ENCODE measurements around the gene CMTM4.
"Not testable (repeated sequence)": the region's sequence is repeated elsewhere in the genome, so short reads cannot be mapped to it uniquely, and the experiment has no call there.

Gene CMTM4

DNA sequence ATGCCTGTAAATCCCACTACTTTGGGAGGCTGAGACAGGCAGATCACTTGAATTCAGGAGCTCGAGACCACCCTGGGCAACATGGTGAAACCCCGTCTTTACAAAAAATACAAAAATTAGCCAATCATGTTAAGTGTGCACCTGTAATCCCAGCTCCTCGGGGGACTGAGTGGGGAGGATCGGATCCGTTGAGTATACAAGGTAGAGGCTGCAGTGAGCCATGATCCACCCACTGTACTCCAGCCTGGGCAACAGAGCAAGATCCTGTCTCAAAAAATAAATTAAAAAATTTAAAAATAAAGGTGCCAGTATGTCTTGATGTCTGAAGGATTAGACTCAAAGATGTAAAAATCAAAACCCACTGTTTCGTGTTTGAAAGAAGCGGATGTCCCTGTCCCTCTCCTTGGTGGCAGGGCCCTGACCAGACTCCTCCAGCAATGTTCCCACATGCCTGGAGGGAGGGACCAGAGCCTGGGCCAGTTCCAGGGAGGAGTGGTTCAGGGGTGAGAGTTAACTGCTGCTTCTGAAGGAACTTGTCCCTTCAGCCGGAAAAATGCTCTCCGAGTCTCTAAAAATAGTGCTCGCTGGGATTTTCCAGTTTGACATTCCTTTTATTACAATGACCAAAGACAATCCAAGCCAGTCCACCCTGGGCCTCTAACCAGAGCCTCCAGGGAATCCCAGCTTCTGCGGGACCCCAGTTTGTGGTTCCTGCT is 9.4 kb upstream of the CMTM4 start:
- no peak for DNase-seq (ENCODE audit: low read depth)

DNA sequence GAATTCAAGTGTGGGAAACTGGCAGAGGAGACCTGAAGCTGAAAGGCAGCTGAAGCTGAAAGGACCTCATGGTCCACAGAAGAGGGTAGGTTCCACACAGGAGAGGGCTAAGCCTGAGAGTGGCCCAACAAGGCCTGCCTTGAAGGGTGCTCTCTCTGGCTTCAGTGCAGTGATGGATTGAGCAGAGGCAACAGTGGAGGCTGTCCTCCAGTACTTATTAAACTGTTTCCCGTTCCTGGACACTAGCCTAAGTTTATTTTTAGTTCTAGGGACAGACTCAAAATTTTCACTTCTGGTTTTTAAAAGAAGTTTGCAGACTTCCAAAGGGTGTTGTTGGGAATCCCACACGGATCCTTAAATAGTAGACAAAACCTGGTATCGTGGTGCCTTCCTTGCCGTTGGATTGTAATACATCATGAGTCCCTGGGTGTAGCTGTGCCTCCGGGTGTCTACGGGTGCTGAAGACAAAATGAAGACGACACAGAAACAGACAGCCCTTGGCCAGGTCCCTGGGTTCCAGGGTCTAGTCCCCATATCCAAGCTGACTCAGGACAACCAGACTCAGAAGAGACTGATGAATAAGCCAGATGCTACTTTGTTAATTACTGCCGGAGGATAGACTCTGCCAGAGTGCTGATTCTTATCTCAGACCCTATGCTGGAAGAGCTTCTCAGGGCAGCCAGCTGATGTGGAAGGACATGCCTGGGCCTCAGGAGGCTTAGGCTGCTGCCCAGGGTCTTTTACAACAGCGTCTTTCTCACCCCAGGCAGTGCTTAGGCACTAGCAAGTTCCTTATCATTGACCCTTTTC is 7.1 kb upstream of the CMTM4 start:
- DNase-seq (ENCODE audit: low read depth), result no peak

DNA sequence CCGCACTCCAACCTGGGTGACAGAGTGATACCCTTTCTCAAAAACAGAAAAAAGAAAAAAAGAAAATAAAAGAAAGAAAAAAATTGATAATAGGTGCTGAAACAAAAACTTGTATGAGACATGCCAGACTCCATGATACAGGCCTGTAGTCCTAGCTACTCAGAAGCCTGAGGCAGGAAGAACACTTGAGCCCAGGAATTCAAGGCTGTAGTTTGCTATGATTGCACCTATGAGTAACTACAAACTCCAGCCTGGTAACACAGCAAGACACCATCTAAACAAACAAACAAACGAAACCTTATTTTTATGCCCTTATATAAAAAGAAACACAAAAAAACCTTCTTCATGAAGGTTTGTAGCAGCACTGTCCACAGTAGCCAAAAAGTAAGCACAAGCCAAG is 5.0 kb upstream of the CMTM4 start:
- DNase-seq (ENCODE audit: low read depth), result no peak

DNA sequence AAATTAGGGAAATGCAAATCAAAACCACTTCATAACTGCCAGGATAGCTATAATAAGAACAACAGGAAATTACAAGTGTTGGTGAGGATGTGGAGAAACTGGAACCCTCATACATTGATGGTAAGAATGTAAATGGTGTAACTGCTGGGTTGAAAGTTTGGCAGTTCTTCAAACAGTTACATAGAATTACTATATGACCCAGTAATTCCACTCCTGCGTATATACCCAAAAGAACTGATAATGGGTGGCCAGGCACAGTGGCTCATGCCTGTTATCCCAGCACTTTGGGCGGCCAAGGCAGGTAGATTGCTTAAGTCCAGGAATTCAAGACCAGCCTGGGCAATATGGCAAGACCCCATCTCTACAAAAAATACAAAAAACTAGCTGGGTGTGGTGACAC is 4.5 kb upstream of the CMTM4 start:
- no peak for DNase-seq (ENCODE audit: low read depth)

DNA sequence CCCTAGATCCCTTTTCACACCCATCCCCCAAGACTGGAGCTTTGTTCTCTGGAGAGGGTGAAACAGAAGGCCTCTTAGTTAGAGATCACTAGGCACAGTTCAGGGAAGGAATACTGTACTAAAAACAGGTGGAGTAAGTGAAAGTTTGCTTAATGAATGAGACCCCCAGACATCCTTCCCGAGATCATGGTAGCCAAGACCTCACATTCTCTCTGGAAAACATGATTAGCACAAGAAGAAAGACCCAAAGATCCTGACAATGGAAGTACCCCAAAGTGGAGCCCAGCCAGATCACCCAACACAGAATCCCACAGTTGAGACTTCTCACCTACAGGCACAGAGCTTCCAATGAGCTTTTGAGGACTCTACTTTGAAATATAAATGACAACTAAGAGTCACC is 3.4 kb upstream of the CMTM4 start:
- DNase-seq (ENCODE audit: low read depth), result no peak

DNA sequence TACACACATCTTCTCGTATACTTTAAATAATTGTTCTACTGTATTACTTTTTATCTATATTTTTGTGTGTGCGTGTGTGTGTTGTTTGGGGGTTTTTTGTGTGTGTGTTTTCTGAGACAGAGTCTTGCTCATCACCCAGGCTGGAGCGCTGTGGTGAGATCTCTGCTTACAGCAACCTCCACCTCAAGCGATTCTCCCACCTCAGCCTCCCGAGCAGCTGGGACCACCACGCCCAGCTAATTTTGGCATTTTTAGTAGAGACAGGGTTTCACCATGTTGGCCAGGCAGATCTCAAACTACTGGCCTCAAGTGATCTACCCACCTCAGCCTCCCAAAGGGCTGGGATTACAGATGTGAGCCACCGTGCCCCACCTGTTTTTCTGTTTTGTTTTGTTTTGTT is 1.5 kb upstream of the CMTM4 start:
- DNase-seq (ENCODE audit: low read depth), result no peak

DNA sequence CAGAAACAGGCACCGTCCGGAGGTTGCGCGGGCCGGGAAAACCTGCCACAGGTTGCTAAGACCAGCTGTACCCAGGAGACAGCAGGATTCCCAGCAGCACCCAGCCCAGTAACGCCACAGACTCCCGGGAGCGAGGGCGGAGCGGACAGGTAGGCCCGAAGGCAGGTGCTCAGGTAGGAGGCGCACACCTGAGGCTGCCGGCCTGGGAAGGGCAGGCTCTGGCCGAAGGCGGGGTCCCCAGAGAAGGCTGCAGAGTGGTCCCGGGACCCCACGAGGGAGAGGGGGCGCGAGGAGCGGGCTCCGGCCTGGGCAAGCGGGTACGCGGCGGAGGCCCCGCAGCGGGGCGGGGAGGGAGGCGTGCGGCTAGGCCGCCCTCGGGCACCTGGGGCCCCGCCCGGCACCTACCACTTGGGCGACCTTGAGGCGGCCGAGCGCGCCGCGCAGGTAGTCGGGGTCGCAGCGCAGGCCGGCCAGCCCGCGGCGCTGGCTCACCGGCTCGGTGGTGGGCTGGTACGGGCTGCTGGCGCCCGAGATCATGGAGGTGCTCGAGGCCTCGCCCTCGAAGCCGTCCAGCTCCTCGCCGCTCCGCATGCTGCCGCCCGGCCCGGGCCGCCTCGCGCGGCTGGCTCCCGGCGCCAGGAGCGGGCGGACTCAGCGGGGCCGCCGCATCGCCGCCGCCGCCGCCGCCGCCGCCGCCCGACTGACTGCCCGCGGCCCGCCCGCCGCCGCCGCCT is 441 bp downstream of the CMTM4 start:
- DNase-seq (ENCODE audit: low read depth), result no peak

DNA sequence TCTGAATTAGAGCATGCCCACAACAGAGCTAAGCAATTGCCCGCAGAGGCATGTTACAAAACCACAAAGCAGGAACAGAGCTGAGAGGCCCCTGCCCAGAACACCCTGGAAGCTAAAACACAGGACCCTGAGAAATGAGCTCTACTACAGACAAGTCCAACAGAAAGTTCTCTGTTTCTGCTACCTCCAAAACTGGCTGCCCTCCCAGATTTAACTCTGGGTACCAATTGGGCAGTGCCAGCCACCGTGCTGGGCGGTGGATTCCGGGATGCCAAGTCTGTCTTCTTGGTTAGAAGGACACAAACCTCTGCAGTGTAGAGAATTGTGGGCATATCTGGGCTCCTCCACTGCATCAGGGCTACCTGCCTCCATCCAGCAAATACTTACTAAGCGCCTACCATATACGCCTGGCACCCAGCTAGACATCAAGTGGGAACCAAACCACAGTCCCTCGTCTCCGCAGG is 1.0 kb downstream of the CMTM4 start:
- no peak for DNase-seq (ENCODE audit: low read depth)

DNA sequence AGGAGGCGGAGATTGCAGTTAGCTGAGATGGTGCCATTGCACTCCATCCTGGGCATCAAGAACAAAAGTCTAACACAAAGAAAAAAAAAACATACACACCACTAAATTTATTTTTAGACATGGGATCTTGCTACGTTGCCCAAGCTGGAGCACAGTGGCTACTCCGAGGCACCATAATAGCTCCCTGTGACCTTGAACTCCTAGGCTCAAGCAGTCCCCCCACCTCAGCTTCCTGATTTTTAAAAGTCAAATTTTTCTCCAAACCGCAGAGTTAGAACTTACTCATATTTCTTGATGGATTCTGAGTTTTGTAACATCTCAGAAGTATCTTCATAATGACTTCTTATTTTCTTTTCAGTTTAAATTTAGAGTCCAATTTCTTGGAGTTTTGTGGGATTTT is 3.4 kb downstream of the CMTM4 start:
- no peak for DNase-seq (ENCODE audit: low read depth)

DNA sequence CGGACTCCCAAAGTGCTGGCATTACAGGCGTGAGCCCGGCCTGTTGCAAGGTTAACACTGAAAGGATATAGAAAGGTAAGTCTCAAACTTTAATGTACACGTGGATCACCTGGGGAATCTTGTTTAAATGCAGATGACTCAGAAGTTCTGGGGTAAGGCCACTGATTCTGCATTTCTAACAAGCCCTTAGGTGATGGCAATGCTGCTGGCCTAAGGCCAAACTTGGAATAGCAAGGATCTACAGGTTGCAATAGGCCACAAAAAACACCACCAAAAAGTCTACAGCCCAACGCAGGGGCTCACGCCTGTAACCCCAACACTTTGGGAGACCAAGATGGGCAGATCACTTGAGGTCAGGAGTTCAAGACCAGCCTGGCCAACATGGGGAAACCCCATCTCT is 4.2 kb downstream of the CMTM4 start:
- no peak for DNase-seq (ENCODE audit: low read depth)

DNA sequence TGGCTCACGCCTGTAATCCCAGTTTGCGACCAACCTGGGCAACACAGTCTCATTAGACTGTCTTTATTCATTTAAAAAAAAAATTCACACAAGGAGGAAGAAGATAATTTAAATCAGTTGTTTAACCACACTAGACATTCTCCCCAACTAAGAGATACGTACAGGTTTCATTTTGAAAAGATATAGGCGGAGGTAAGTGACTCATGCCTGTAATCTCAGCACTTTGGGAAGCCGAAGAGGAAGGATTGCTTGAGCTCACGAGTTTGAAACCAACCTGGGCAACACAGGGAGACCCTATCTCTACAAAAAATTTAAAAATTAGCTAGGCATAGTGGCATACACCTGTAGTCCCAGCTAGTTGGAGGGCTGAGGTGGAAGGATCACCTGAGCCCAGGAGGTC is 5.3 kb downstream of the CMTM4 start:
- no peak for DNase-seq (ENCODE audit: low read depth)

DNA sequence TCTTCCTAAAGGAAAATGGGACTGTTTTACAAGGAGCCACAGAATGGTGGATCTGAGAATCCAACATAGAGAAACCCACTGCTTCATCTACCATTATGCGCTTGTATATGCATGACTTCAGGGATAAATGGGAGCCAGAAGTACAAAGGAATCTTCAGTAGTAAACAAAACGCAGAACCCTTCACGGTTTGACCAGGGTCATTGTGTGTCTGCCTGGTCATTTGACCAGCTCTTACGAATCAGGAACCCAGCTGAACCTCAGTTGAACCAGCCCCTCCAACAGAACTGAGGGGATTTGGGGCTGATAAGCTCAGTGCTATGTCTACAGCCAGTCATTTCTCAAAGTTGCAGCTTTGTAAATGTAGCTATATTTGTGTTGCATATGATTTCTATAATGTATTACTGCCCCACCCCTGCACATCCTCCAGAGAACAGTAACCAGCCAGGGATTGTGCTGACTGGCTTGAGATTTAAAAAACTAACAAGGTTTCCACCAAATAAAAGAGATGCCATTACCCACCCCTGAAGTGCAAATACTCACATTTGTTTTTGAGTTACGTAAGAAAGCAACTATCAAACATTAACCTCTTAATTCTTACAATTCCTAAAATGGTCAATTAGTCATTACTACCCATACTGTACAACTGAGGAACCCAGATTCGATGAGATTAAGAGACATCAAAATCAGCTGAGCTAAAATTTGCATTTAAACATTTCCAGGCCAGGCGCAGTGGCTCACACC is 6.3 kb downstream of the CMTM4 start:
- DNase-seq (ENCODE audit: low read depth), result no peak

DNA sequence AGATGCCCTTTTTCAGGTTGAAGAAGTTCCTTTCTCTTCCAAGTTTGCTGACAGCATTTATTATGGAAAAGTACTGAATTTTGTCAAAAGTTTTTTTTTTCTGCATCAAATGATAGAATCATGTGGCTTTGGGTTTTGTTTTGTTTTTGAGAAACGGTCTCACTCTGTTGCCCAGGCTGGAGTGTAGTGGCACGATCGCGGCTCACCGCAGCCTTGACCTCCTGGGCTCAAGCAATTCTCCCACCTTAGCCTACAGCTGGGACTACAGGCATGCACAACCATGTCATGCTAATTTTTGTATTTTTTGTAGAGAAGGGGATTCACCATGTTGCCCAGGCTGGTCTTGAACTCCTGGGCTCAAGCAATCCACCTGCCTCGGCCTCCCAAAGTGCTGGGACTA is 7.3 kb downstream of the CMTM4 start:
- DNase-seq (ENCODE audit: low read depth), result no peak

DNA sequence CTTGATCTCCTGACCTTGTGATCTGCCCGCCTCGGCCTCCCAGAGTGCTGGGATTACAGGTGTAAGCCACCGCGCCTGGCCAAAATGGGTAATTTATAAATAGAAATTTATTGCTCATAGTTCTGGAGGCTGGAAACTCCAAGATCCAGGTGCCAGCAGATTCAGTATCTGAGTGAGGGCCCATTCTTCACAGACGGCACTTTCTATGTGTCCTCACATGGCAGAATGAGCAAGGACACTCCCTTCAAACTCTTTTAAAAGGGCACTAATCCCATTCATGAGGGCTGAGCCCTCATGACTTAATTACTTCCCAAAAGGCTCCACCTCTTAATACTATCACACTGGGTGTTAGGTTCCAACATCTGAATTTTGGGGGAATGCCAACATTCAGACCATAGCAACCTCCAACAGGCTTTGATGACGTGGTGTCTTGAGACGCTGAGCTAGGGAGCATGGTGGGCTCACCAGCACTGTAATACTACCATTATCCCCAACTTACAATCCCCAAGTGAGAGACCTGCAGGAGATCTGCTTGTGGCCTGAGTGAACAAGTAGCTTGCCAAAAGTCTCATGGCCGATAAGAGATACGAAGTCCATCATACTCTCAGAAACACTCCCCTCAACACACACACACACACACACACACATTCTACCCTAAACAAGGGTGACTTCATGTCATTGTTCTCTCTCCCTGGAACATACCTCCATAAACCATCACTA is 8.5 kb downstream of the CMTM4 start:
- no peak for DNase-seq (ENCODE audit: low read depth)

DNA sequence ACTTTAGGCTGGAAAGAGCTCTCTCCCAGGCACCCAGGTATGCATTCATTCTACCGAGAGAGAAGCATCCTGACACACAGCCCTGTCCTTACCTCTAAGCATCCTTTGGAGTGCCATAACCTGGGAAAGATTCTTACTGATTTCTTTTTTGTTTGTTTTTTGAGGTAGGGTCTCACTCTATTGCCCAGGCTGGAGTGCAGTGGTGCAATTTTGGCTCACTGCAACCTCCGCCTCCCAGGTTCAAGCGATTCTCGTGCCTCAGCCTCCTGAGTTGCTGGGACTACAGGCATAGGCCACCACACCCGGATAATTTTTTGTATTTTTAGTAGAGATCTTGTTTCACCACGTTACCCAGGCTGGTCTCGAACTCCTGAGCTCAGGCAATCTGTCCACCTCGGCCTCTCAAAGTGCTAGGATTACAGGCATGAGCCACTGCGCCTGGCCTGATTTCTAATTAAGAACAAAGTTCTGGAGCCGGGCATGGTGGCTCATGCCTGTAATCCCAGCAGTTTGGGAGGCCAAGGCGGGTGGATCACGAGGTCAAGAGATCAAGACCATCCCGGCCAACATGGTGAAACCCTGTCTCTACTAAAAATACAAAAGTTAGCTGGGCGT is 10.9 kb downstream of the CMTM4 start:
- DNase-seq (ENCODE audit: low read depth), result not testable (repeated sequence)

DNA sequence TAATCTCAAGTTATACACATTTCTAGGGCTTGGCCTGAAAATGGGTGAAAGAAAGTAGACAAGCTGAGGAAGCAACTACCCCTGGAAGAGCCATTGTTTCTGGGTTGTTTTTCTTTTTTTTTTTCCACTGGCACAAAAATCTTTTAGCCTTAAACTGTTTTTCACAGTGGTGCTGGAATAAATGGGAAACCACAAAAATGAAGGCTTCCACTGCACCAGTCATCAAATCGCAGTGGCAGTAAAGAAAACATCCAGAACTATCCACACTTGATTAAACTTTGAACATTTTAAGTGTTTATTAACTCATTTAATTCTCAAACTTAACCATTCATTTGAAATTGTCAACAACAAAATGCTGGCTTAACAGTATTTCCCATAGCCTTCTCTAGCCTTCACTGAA is 14.3 kb downstream of the CMTM4 start:
- no peak for DNase-seq (ENCODE audit: low read depth)

DNA sequence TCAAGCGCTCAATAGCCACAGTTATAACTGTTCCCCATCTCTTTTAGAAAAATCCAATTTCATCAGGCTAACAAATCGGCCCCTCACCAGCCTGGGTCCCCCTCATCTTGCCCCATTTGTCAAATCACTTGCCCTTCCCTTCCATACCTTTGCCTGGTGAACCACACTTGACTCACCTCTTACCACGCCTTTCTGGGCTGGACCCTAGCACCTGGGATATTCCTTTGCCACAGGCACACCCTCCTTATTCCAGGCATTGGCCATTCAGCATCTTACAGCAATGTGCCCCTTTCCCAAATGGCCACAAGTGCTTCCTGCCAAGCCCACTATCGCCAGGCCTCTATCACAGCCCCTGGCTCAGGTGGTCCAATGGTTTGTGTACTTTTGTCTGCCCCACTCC is 14.9 kb downstream of the CMTM4 start:
- no peak for DNase-seq (ENCODE audit: low read depth)

DNA sequence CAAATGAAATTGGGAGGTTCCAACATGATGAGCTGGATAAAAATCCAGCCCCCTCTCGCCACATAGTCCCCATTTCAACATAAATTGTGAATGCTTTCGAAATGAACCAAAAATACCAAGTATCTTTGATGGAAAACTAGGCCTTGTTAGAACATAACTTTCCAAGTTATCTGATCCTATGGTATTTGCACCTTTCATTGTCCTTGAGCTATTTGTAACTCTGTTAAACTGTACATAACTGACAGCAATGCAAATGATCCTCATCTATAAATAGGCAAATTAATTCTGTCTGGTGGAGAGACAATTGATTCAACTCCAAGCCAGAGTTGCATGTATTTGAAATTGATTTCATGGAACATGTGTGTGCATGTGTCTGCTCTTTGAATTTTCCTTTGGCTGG is 18.2 kb downstream of the CMTM4 start:
- DNase-seq (ENCODE audit: low read depth), result no peak

DNA sequence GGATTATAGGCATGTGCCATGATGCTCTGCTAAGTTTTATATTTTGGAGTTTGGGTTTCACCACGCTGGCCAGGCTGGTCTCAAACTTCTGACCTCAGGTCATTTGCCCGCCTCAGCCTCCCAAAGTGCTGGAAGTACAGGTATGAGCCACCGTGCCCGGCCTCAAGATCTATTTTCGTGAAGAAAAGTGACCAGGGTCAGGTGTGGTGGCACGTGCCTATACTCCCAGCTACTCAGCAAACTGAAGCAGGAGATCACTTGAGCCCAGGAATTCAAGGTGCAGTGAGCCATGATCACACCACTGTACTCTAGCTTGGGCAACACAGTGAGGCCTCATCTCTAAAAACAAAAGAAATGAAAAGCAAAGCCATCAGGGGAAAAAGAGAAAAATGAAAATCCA is 18.7 kb downstream of the CMTM4 start:
- no peak for DNase-seq (ENCODE audit: low read depth)

DNA sequence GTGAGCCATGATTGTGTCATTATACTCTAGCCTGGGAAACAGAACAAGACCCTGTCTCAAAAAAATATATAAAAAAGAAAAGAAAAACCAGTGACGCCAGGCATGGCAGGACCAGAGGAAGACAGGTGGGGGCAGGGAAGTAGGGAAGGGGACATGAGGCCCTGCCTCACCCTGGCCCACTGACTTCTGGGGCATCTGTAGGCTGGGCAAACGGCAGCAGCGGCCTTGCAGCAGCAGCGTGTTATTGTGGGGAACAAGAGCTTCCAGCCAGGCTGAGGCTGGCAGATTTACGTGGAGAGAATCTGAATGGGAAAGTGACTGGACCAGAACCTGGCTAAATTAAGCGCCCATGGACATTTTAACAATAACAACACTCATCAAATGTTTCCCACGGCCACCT is 19.4 kb downstream of the CMTM4 start:
- DNase-seq (ENCODE audit: low read depth), result no peak

DNA sequence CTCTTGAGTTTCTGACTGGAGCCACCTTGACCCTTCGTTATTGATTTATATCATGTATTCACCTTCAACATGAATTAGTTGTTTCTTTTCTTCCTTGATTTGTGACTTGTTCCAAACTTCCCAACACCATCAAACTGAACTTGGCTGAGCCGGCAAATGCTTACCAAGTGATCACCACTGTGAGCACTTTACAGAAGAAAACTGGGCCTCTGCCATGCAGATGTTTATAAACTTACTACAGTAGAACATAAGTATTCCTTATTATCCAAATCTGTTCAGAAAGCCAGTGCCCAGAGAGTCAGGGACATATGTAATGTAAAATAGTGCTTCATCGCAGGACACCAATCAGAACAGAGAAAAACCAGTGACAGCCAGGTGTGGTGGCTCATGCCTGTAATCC is 19.9 kb downstream of the CMTM4 start:
- DNase-seq (ENCODE audit: low read depth), result no peak
